H1 (cell line): ENCODE data around the gene SLC27A1. TPM values are rescaled to one million over a fixed set of nuclear protein-coding genes. Genes with fewer than 3 reads are reported as not detected.

Source experiments
- BCL11A ChIP-seq, 2 experiments: IDR thresholded peaks; one replicate each; pipeline ENCODE4 v1.6.1; 2011; ENCODE audit warnings: low read depth in 2 of 2, low read length in 2 of 2, mild to moderate bottlenecking in 2 of 2
- EGR1 ChIP-seq: IDR thresholded peaks from 2 replicates; pipeline ENCODE4 v1.6.1; 2011; ENCODE audit warnings: low read depth, low read length, borderline replicate concordance
- KDM5A ChIP-seq: fragments of 200-600 bp; IDR thresholded peaks from 2 replicates; pipeline ENCODE4 v1.7.1; 2012; ENCODE audit warnings: mild to moderate bottlenecking, low read length, inconsistent platforms, mixed read lengths
- SIN3A ChIP-seq, 2 experiments: IDR thresholded peaks in 1 of 2; conservative IDR thresholded peaks in 1 of 2; 2 replicates each; pipeline ENCODE4 v1.6.1; 2011 to 2012; ENCODE audit warnings: low read length in 2 of 2, improper control_type of control experiment in 1 of 2, low read depth in 1 of 2, mild to moderate bottlenecking in 1 of 2
- SP2 ChIP-seq: IDR thresholded peaks from 2 replicates; pipeline ENCODE4 v1.6.1; 2012; ENCODE audit warnings: mild to moderate bottlenecking, low read length, inconsistent platforms
- TBP ChIP-seq: IDR thresholded peaks from 2 replicates; pipeline ENCODE4 v1.6.1; 2011; ENCODE audit warnings: low read depth, low read length, improper control_type of control experiment
- TEAD4 ChIP-seq: IDR thresholded peaks from 2 replicates; pipeline ENCODE4 v1.6.1; 2012; ENCODE audit warnings: low read depth, low read length, inconsistent platforms, mixed read lengths
- USF2 ChIP-seq: IDR thresholded peaks from 2 replicates; pipeline ENCODE4 v1.6.1; 2011; ENCODE audit warnings: low read length, improper control_type of control experiment
- YY1 ChIP-seq: IDR thresholded peaks from 2 replicates; pipeline ENCODE4 v1.6.1; 2011; ENCODE audit warnings: low read depth, mild to moderate bottlenecking, low read length
- polyA plus RNA-seq, 7 experiments: library from polyadenylated mRNA; depleted of rRNA in 3 of 7; stranded (reverse) in 5 of 7; unstranded in 2 of 7; fragments of >200 nt in 5 of 7; fragments of 200-250 nt in 2 of 7; gene quantifications; 1 replicate in 5 of 7; 2 replicates in 1 of 7; 4 replicates in 1 of 7; pipeline versions ENCODE4 v1.2.1 to v1.2.3, GENCODE V29; 2011 to 2013; ENCODE audit warnings: missing spikeins in 2 of 7, mixed read lengths in 2 of 7
- total RNA-seq: library from RNA; stranded (reverse); fragmentation: NEBNext Ultra II Directional; extraction: Animal tissue kit (Norgen Biotek cat#: 25700); gene quantifications from 2 replicates; pipeline ENCODE4 v1.2.1, GENCODE V29; 2021

SLC27A1 gene
- total and polyA plus RNA-seq, 2 of the 8 experiments (the other 6 are each of a cell fraction or from before 2014, with no cell fraction given), result 7.5 to 9.1 TPM

GRCh38 chr19:17475541-17476115 is 5.3 kb downstream of the SLC27A1 start (continued):
- TF ChIP-seq TEAD4, result no peak
- TF ChIP-seq YY1, result no peak
- no peak for TF ChIP-seq SIN3A (conservative IDR thresholded peaks at IDR 0.05 in 1 of 2, IDR thresholded peaks at IDR 0.05 in 1 of 2; ENCODE audit: low read depth in 1 of 2, low read length in 2 of 2)
- TF ChIP-seq KDM5A, result no peak
- no peak for TF ChIP-seq SP2
- TF ChIP-seq TBP, result no peak
- no peak for TF ChIP-seq USF2
- TF ChIP-seq BCL11A (IDR thresholded peaks at IDR 0.05; ENCODE audit: low read depth in 2 of 2, low read length in 2 of 2), result no peak
- TF ChIP-seq EGR1, result no peak
